ENCODE data around the gene TMC1.

DNA sequence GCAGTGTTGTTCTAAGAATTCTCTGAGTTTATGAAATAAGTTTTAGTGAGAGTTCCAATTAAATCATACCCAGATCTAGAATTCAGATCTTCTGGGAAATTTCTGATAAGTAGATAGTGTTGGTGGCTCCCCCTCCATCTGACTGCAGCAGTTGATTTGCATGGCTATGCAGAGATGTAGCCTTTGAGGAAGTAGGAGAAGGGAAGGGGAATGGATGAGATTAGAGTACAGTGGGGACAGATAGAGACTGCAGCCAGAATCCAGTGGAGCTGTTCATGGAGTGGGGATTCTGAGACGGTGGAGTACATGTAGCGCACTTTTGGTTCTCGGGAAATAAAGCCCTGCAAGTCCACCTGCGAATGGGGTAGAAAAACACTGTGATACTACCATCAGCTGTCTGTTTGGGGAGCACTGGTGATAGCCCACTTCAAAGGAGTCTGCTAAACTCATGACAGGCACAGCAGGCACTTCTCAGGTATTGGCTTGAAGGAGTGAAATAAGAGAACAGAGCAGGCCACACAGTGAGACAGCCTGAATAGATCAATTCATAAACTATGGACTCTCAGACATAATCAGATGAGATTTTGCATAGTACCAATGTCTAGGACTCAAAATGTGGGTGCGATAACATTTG lies 334.6 kb downstream of the TMC1 start:
- TF ChIP-seq CTCF (IDR thresholded peaks at IDR 0.05) (no peak), EZH2 (IDR thresholded peaks at IDR 0.05) (no peak)

Data from neural progenitor cell (in vitro differentiated cells).